Breast epithelium (tissue), 4 donors: ENCODE data around the gene ABCC6. TPM values are rescaled to one million over a fixed set of nuclear protein-coding genes. Genes with fewer than 3 reads are reported as not detected.

Experiments
- DNase-seq, 2 donors: peaks; one replicate each; pipeline ENCODE4 v3.0.0-alpha.2; 2019; ENCODE audit warnings: low spot score in 2 of 2
- H3K27ac ChIP-seq, 2 donors: fragments of 200-600 bp; sonication (generic) in 1 of 2; one replicate each; pipeline ENCODE4 v1.5.1; 2016 to 2019; ENCODE audit warnings: mild to moderate bottlenecking in 1 of 2
- H3K27me3 ChIP-seq, 2 donors: fragments of 200-600 bp; sonication (generic) in 1 of 2; one replicate each; pipeline versions ENCODE4 v1.5.1 to v1.6.0; 2017 to 2019; ENCODE audit warnings: control low read depth in 1 of 2, mild to moderate bottlenecking in 1 of 2
- H3K36me3 ChIP-seq: fragments of 200-600 bp; one replicate; pipeline ENCODE4 v1.5.1; 2019
- H3K4me1 ChIP-seq, 2 donors: fragments of 200-600 bp; sonication (generic); one replicate each; pipeline ENCODE4 v1.5.1; 2016 to 2019; ENCODE audit warnings: control low read depth in 1 of 2
- H3K4me3 ChIP-seq, 3 donors: fragments of 200-600 bp; sonication (generic); 1 replicate in 2 of 3; 2 replicates in 1 of 3; pipeline ENCODE4 v1.5.1; 2016 to 2019; ENCODE audit warnings: mild to moderate bottlenecking in 3 of 3, moderate library complexity in 2 of 3
- H3K9me3 ChIP-seq, 2 donors: fragments of 200-600 bp; sonication (generic) in 1 of 2; one replicate each; pipeline ENCODE4 v1.5.1; 2016 to 2019; ENCODE audit warnings: control low read depth in 1 of 2
- POLR2A ChIP-seq: fragments of 450-650 bp; IDR thresholded peaks from one replicate; pipeline ENCODE4 v1.6.1; 2016; ENCODE audit warnings: antibody characterized with exemption, mild to moderate bottlenecking, moderate library complexity
- POLR2AphosphoS5 ChIP-seq, 3 donors: sonication (generic); formaldehyde crosslinking; IDR thresholded peaks; one replicate each; pipeline ENCODE4 v1.6.1; 2017; ENCODE audit warnings: antibody characterized with exemption in 3 of 3
- intact Hi-C: fragments of 100-400 bp; cut with DNase I; formaldehyde crosslinking; loops from one replicate; pipeline ENCODE4 v1.15.1; 2023; ENCODE audit warnings: low total_unique reads
- total RNA-seq, 3 donors: library from RNA; depleted of rRNA; stranded (reverse); fragments of >200 nt; gene quantifications; one replicate each; pipeline ENCODE4 v1.1.0, GENCODE V29; 2016
- TF ChIP-seq, protein P1 (sequence below), 3 donors: fragments of 450-650 bp; IDR thresholded peaks; one replicate each; pipeline ENCODE4 v1.5.1; 2016 to 2017; ENCODE audit warnings: antibody characterized with exemption in 3 of 3, mild to moderate bottlenecking in 3 of 3, moderate library complexity in 3 of 3

Gene ABCC6
- total RNA-seq, 3 donors from 2014 or later: 3.6 to 4.2 (median 3.8) TPM

DNA sequence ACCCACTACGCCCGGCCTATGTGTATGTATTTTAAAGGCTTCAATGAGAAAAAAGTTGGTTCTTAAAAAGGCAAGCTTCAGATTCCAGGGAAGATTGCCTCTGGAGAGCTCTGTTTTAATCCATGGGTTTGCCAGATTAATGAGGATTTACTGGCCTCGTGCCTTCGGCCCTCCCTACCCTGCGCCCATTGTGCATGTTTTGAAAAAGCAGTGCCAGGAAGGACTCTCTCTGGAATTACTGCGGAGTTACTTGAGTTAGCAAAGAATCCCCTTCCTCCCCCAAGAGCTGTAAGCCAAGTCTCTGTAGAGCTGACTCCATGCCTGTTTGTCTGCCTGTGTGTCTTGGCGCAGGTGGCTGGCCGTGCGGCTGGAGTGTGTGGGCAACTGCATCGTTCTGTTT lies 98.9 kb downstream of the ABCC6 start:
- H3K4me3 ChIP-seq: no peak overlapping the region
- H3K36me3 ChIP-seq: peaks cover 8% of the 10 kb centered on the region
- peaks cover 9% of the 10 kb centered on the region in 2 donors for H3K9me3 ChIP-seq
- H3K4me1 ChIP-seq: no peaks in the 10 kb centered on the region
- H3K27ac ChIP-seq: no peak overlapping the region
- TF ChIP-seq POLR2A (no peak), POLR2AphosphoS5 (IDR thresholded peaks at IDR 0.05) (no peak)
- TF ChIP-seq, protein P1, sequence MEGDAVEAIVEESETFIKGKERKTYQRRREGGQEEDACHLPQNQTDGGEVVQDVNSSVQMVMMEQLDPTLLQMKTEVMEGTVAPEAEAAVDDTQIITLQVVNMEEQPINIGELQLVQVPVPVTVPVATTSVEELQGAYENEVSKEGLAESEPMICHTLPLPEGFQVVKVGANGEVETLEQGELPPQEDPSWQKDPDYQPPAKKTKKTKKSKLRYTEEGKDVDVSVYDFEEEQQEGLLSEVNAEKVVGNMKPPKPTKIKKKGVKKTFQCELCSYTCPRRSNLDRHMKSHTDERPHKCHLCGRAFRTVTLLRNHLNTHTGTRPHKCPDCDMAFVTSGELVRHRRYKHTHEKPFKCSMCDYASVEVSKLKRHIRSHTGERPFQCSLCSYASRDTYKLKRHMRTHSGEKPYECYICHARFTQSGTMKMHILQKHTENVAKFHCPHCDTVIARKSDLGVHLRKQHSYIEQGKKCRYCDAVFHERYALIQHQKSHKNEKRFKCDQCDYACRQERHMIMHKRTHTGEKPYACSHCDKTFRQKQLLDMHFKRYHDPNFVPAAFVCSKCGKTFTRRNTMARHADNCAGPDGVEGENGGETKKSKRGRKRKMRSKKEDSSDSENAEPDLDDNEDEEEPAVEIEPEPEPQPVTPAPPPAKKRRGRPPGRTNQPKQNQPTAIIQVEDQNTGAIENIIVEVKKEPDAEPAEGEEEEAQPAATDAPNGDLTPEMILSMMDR (IDR thresholded peaks at IDR 0.05): no peak
- DNase-seq: no peak
- H3K27me3 ChIP-seq: no peaks in the 10 kb centered on the region
- intact Hi-C loops: no loop called here

DNA sequence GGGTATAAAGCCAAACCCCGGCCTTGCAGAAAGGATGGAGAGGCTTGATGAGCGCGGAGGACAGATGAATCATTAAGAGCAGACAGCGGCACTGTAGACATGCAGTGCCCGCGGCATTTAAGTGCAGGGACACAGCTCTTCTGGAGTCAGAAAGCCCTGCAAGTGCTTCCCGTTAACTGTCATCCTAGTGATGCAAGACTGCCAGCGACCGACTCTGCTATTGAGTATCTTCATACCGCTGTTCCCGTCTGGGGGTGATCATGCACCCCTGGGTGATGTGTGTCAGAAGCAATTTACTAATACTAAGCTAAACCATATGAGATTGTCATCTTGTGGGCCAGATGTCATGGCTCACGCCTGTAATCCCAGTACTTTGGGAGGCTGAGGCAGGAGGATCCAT lies 101.0 kb downstream of the ABCC6 start:
- TF ChIP-seq POLR2AphosphoS5 (IDR thresholded peaks at IDR 0.05): no peak
- TF ChIP-seq POLR2A: no peak
- TF ChIP-seq, protein P1 (IDR thresholded peaks at IDR 0.05): no peak
- intact Hi-C loops: no loop called here

DNA sequence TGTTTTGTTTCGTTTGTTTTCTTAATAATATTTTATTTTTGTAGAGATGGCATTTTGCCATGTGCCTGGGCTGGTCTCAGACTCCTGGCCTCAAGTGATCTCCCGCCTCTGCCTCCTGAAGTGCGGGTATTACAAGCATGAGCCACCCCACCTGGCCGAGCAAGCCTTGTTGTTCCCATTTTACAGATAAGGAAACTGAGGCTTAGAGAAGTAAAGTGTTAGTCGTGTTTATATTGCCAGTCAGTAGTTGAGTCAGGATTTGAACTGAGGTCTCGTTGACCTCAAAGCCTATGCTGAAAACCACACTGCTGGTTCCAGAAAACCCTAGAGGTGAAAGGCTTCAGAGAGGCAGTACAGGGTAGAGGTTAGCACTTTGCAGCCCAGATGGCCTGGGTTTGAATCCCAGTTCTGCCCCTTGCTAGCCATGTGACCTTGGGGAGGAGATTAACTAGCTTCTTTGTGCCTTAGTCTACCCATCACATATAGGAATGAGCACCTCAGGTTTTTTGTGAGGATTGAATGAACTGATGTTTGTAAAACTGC lies 102.0 kb downstream of the ABCC6 start:
- peaks cover 9% of the 10 kb centered on the region for H3K36me3 ChIP-seq
- H3K4me1 ChIP-seq: no peaks in the 10 kb centered on the region
- DNase-seq: no peak
- H3K27me3 ChIP-seq: no peaks in the 10 kb centered on the region
- H3K4me3 ChIP-seq: no peak overlapping the region
- intact Hi-C loops: no loop called here
- peaks cover 17 to 18% of the 10 kb centered on the region in 2 donors for H3K9me3 ChIP-seq
- TF ChIP-seq POLR2A (no peak), POLR2AphosphoS5 (IDR thresholded peaks at IDR 0.05) (no peak)
- TF ChIP-seq, protein P1 (IDR thresholded peaks at IDR 0.05): no peak
- H3K27ac ChIP-seq: no peak overlapping the region

More for the DNA sequence above, 101.0 kb downstream of the ABCC6 start:
- DNase-seq: no peak
- no peaks in the 10 kb centered on the region for H3K27me3 ChIP-seq
- H3K4me1 ChIP-seq: no peaks in the 10 kb centered on the region
- H3K4me3 ChIP-seq: no peak overlapping the region
- peaks cover 17 to 18% of the 10 kb centered on the region in 2 donors for H3K9me3 ChIP-seq
- H3K36me3 ChIP-seq: peaks cover 8% of the 10 kb centered on the region
- H3K27ac ChIP-seq: no peak overlapping the region

DNA sequence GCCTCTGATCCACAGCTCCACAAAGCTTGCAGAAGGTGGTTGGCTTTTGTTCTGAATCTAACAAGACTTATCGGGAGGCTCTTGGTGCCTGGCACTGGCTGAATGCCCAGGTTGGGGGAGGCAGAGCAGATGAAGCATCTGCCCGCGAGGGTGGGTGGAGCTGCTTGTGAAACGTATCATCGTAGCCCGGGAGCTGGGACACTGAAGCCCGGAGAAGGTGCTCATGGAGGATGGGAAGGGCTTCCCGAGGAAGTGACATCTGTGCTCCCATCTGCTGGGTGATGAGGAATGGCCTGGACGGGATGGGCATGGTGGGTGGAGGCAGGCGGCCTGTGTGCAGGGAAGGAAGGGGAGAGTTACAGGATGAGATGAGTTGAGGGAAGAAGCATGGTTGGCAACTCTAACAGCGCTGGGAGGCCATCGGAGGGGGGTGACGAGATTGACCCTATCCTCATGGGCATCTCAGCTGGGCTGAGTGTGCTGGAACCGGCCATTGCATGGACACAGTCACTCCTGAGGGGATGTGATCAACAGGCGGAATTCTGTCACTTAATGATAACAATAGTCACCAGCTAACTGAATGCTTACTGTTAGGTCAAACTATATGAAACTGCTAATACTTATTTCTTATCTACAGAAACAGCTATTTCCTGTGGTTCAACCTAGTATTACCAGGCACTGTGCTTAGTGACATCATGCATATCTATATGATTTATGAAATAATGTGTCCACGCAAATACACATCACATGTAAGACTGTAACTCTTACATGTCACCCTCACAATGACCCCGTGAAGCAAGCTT lies 102.7 kb downstream of the ABCC6 start:
- H3K36me3 ChIP-seq: peaks cover 12% of the 10 kb centered on the region
- H3K27ac ChIP-seq: no peak overlapping the region
- no peaks in the 10 kb centered on the region for H3K27me3 ChIP-seq
- intact Hi-C loops: no loop called here
- no peaks in the 10 kb centered on the region for H3K4me1 ChIP-seq
- H3K9me3 ChIP-seq: peaks cover 17 to 18% of the 10 kb centered on the region in 2 donors
- DNase-seq: no peak
- H3K4me3 ChIP-seq: no peak overlapping the region
- TF ChIP-seq POLR2AphosphoS5 (IDR thresholded peaks at IDR 0.05): no peak
- TF ChIP-seq, protein P1 (IDR thresholded peaks at IDR 0.05): no peak
- TF ChIP-seq POLR2A: no peak

DNA sequence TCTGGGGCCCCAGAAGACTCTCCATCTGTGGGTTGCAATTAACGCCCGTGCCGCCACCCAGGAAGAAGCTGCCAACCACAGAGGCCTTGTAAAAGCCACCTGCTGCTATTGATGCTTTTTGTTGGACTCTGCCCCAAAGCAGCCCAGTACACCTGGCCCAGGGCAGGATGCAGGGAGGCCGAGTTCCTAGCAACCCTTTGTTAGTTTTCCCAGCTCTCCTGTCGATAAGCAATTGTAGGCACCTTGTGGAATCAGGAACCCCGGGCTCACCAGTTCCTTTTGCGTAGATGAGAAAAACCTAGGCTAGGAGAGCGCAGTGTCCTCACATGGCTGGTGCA lies 103.3 kb downstream of the ABCC6 start:
- no peak overlapping the region for H3K27ac ChIP-seq
- DNase-seq: no peak
- no peaks in the 10 kb centered on the region for H3K27me3 ChIP-seq
- peaks cover 15 to 16% of the 10 kb centered on the region in 2 donors for H3K9me3 ChIP-seq
- no peak overlapping the region for H3K4me3 ChIP-seq
- intact Hi-C loops: no loop called here
- H3K4me1 ChIP-seq: no peaks in the 10 kb centered on the region
- TF ChIP-seq POLR2A: no peak
- no peak for TF ChIP-seq POLR2AphosphoS5 (IDR thresholded peaks at IDR 0.05)
- TF ChIP-seq, protein P1 (IDR thresholded peaks at IDR 0.05): no peak
- H3K36me3 ChIP-seq: peaks cover 10% of the 10 kb centered on the region
